Cardiac muscle cell (in vitro differentiated cells and primary cell): ENCODE measurements around the gene ATG14. TPM values are rescaled to one million over a fixed set of nuclear protein-coding genes. Genes with fewer than 3 reads are reported as not detected.
"Not testable (repeated sequence)": the region's sequence is repeated elsewhere in the genome, so short reads cannot be mapped to it uniquely, and the experiment has no call there.

Experiments
- DNase-seq, 2 donors: peaks; one replicate each; pipeline versions ENCODE4 v3.0.0 to v3.0.0-alpha.2; 2010 to 2017; ENCODE audit warnings: low read depth in 1 of 2, low spot score in 1 of 2
- H3K27ac ChIP-seq: fragments of 200-600 bp; sonication (generic); 2 replicates; pipeline ENCODE4 v1.5.1; 2016
- H3K27me3 ChIP-seq: fragments of 200-600 bp; sonication (generic); 2 replicates; pipeline ENCODE4 v1.6.0; 2016; ENCODE audit warnings: control low read depth
- H3K36me3 ChIP-seq: fragments of 200-600 bp; sonication (generic); 2 replicates; pipeline ENCODE4 v1.5.1; 2016; ENCODE audit warnings: control low read depth
- H3K4me1 ChIP-seq: fragments of 200-600 bp; sonication (generic); 2 replicates; pipeline ENCODE4 v1.8.1; 2017; ENCODE audit warnings: low read depth, mild to moderate bottlenecking, mixed run types
- H3K4me3 ChIP-seq: fragments of 200-600 bp; sonication (generic); 2 replicates; pipeline ENCODE4 v1.5.1; 2016; ENCODE audit warnings: mild to moderate bottlenecking
- H3K9me3 ChIP-seq: fragments of 200-600 bp; sonication (generic); 2 replicates; pipeline ENCODE4 v1.5.1; 2017; ENCODE audit warnings: low read depth, mild to moderate bottlenecking, control low read depth
- CTCF ChIP-seq: IDR thresholded peaks from 2 replicates; pipeline ENCODE4 v1.5.1; 2012; ENCODE audit warnings: low read depth, mild to moderate bottlenecking, low read length
- polyA plus RNA-seq: library from polyadenylated mRNA; unstranded; fragments of >200 nt; fragmentation: Nextera tagmentation; extraction: Ambion mirVana; gene quantifications from 2 replicates; pipeline ENCODE4 v1.2.1, GENCODE V29; 2016
- total RNA-seq: library from RNA; depleted of rRNA; stranded (reverse); fragments of >200 nt; gene quantifications from 2 replicates; pipeline ENCODE4 v1.2.3, GENCODE V29; 2016

The ATG14 gene
- total and polyA plus RNA-seq, 2 experiments from 2014 or later = 2.5 to 11.7 TPM

- peaks cover 10% of the 10 kb centered on the region for H3K4me1 ChIP-seq
- no peak for DNase-seq
- no peak for TF ChIP-seq CTCF
- H3K36me3 ChIP-seq = no peaks in the 10 kb centered on the region
- no peak overlapping the region for H3K4me3 ChIP-seq
- H3K27ac ChIP-seq = no peak overlapping the region
- no peaks in the 10 kb centered on the region for H3K27me3 ChIP-seq
- H3K9me3 ChIP-seq = no peaks in the 10 kb centered on the region
Measured at GRCh38 chr14:55347040-55347439, 64.6 kb downstream of the ATG14 start.

- DNase-seq, H3K36me3 ChIP-seq, H3K4me3 ChIP-seq, H3K27ac ChIP-seq, H3K9me3 ChIP-seq, H3K4me1 ChIP-seq, H3K27me3 ChIP-seq: not testable (repeated sequence)
Measured at GRCh38 chr14:55344582-55345163, 67.0 kb downstream of the ATG14 start.

- Histone ChIP-seq H3K4me3 (no peak overlapping the region), H3K27ac (no peak overlapping the region), H3K9me3 (no peaks in the 10 kb centered on the region), H3K27me3 (no peaks in the 10 kb centered on the region), H3K36me3 (no peaks in the 10 kb centered on the region), H3K4me1 (peaks cover 10% of the 10 kb centered on the region)
- no peak for DNase-seq
- no peak for TF ChIP-seq CTCF
Measured at GRCh38 chr14:55341781-55342180, 69.8 kb downstream of the ATG14 start.

- no peak overlapping the region for H3K4me3 ChIP-seq
- H3K27ac ChIP-seq = no peak overlapping the region
- H3K27me3 ChIP-seq = no peaks in the 10 kb centered on the region
- no peaks in the 10 kb centered on the region for H3K36me3 ChIP-seq
- H3K9me3 ChIP-seq = no peaks in the 10 kb centered on the region
- DNase-seq = no peak
- TF ChIP-seq CTCF = no peak
- peaks cover 10% of the 10 kb centered on the region for H3K4me1 ChIP-seq
Measured at GRCh38 chr14:55340482-55340881, 71.1 kb downstream of the ATG14 start.

GRCh38 chr14:55339770-55340169 lies 71.9 kb downstream of the ATG14 start:
- Histone ChIP-seq H3K27me3 (no peaks in the 10 kb centered on the region), H3K4me3 (no peak overlapping the region), H3K27ac (no peak overlapping the region), H3K36me3 (no peaks in the 10 kb centered on the region), H3K4me1 (peaks cover 10% of the 10 kb centered on the region), H3K9me3 (no peaks in the 10 kb centered on the region)
- no peak for TF ChIP-seq CTCF
- peak in 1 of 2 donors; percentile 9 for DNase-seq

GRCh38 chr14:55336691-55337090 lies 74.9 kb downstream of the ATG14 start:
- H3K4me3 ChIP-seq = no peak overlapping the region
- H3K27ac ChIP-seq = no peak overlapping the region
- H3K27me3 ChIP-seq = no peaks in the 10 kb centered on the region
- no peak for TF ChIP-seq CTCF
- no peak for DNase-seq
- no peaks in the 10 kb centered on the region for H3K9me3 ChIP-seq
- H3K36me3 ChIP-seq = no peaks in the 10 kb centered on the region
- H3K4me1 ChIP-seq = peaks cover 14% of the 10 kb centered on the region
